ENCODE data around the gene NT5DC3.
"Not testable (repeated sequence)": the region's sequence is repeated elsewhere in the genome, so short reads cannot be mapped to it uniquely, and the experiment has no call there.

Gene NT5DC3

DNA sequence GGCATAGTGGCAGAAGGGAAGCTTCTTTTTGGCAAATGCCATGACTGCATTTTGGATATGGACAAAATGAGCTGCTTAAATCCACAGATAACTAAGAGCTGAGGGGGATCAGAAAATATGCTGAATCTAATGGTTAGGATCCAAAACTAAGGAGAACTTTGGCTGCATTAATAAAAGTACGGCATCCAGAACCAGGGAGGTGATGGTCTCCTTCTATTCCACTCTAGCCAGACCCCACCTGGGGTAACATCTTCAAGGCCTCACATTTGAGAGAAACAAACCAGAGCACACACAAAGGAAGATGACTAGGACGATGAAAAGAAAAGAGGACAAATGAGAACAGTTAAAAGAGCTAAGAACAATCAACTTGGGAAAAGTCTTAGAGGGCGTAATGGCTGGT, 27.6 kb downstream of the NT5DC3 start:
- ATAC-seq, result no peak
- peak; percentile 94 for TF ChIP-seq ZNF70 (CRISPR knock-in tag; IDR thresholded peaks at IDR 0.05)
- TF ChIP-seq ESRRG (CRISPR knock-in tag; IDR thresholded peaks at IDR 0.05), result no peak
- TF ChIP-seq BACH2 (CRISPR knock-in tag; IDR thresholded peaks at IDR 0.05; ENCODE audit: borderline replicate concordance), result no peak
- TF ChIP-seq ZC3H10 (CRISPR knock-in tag; IDR thresholded peaks at IDR 0.05), result no peak
- no peak for TF ChIP-seq ZFP3 (CRISPR knock-in tag; IDR thresholded peaks at IDR 0.05)

DNA sequence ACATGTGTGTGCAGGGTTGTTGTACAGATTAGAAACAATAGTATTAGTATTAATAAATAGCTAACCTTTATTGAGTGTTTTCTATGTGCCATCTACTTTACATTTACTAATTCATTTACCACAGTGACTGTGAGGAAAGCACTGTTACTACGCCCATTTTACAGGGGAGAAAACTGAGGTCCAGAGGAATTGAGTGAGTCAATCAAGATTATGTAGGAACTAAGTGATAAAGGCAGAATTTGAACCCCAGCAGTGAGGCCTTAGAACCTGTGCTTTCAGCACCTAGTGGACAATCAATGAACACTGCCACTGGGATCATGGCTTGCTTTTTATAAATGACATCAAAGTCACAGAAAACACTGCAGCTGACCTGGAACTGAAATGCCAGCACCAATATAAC, 28.2 kb downstream of the NT5DC3 start:
- TF ChIP-seq ZNF8 (CRISPR knock-in tag; IDR thresholded peaks at IDR 0.05) (no peak), ZC3H10 (CRISPR knock-in tag; IDR thresholded peaks at IDR 0.05) (no peak), ZNF565 (CRISPR knock-in tag; conservative IDR thresholded peaks at IDR 0.05; ENCODE audit: low read depth) (no peak), TOX (CRISPR knock-in tag; IDR thresholded peaks at IDR 0.05; ENCODE audit: borderline replicate concordance) (no peak)
- ATAC-seq, result no peak

DNA sequence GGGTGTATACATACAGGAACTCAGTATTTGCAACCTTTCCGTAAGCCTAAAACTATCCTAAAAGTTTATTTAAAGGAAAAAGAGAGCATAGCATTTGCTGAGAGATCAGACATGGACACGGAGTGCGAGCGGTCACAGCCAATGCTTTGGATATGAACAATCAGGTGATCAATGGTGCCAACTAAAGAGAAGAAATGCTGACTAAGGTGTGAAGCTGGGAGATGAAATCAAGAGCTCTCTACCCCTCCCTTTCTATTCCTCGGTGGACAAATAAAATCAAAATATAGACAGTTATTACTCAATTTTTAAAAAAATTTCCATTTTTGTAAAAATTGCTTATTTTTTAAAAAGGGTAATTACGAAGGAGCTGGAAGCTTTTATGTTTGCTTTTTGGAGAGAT, 29.2 kb downstream of the NT5DC3 start:
- ATAC-seq, result no peak
- TF ChIP-seq BACH2 (CRISPR knock-in tag; IDR thresholded peaks at IDR 0.05; ENCODE audit: borderline replicate concordance), result no peak
- no peak for TF ChIP-seq ZFP3 (CRISPR knock-in tag; IDR thresholded peaks at IDR 0.05)
- TF ChIP-seq, protein P1, sequence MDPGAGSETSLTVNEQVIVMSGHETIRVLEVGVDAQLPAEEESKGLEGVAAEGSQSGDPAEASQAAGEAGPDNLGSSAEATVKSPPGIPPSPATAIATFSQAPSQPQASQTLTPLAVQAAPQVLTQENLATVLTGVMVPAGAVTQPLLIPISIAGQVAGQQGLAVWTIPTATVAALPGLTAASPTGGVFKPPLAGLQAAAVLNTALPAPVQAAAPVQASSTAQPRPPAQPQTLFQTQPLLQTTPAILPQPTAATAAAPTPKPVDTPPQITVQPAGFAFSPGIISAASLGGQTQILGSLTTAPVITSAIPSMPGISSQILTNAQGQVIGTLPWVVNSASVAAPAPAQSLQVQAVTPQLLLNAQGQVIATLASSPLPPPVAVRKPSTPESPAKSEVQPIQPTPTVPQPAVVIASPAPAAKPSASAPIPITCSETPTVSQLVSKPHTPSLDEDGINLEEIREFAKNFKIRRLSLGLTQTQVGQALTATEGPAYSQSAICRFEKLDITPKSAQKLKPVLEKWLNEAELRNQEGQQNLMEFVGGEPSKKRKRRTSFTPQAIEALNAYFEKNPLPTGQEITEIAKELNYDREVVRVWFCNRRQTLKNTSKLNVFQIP (CRISPR knock-in tag; IDR thresholded peaks at IDR 0.05; ENCODE audit: borderline replicate concordance, low read depth), result no peak

DNA sequence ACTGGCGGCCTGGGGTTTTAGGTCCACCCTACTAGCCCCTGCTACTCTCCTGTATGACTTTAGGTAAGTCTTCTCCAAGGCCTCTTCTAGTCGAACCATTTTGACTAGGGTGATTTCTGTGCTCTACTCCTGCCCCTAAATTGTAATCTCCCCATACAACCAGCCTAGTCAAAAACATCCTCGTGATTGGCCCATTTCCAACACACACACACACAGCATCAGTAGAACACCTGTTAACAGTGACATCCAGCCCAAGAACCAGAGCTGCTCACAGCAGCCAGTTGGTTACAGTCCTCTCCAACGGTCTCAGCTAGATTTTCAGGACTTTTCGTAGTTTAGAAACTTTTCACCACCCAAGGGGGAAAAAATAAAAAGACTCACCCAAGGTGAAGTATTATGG, 30.9 kb downstream of the NT5DC3 start:
- TF ChIP-seq ARNTL (CRISPR knock-in tag; IDR thresholded peaks at IDR 0.05; ENCODE audit: borderline replicate concordance, low read depth), result no peak
- TF ChIP-seq SNAI2 (CRISPR knock-in tag; IDR thresholded peaks at IDR 0.05), result no peak
- TF ChIP-seq ESRRG (CRISPR knock-in tag; IDR thresholded peaks at IDR 0.05), result no peak
- no peak for TF ChIP-seq OSR1 (CRISPR knock-in tag; IDR thresholded peaks at IDR 0.05)
- TF ChIP-seq, protein P2, sequence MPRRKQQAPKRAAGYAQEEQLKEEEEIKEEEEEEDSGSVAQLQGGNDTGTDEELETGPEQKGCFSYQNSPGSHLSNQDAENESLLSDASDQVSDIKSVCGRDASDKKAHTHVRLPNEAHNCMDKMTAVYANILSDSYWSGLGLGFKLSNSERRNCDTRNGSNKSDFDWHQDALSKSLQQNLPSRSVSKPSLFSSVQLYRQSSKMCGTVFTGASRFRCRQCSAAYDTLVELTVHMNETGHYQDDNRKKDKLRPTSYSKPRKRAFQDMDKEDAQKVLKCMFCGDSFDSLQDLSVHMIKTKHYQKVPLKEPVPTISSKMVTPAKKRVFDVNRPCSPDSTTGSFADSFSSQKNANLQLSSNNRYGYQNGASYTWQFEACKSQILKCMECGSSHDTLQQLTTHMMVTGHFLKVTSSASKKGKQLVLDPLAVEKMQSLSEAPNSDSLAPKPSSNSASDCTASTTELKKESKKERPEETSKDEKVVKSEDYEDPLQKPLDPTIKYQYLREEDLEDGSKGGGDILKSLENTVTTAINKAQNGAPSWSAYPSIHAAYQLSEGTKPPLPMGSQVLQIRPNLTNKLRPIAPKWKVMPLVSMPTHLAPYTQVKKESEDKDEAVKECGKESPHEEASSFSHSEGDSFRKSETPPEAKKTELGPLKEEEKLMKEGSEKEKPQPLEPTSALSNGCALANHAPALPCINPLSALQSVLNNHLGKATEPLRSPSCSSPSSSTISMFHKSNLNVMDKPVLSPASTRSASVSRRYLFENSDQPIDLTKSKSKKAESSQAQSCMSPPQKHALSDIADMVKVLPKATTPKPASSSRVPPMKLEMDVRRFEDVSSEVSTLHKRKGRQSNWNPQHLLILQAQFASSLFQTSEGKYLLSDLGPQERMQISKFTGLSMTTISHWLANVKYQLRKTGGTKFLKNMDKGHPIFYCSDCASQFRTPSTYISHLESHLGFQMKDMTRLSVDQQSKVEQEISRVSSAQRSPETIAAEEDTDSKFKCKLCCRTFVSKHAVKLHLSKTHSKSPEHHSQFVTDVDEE (CRISPR knock-in tag; IDR thresholded peaks at IDR 0.05), result no peak
- TF ChIP-seq CSDC2 (CRISPR knock-in tag; IDR thresholded peaks at IDR 0.05), result no peak
- TF ChIP-seq, protein P1 (CRISPR knock-in tag; IDR thresholded peaks at IDR 0.05; ENCODE audit: borderline replicate concordance, low read depth), result no peak
- no peak for TF ChIP-seq ZFP3 (CRISPR knock-in tag; IDR thresholded peaks at IDR 0.05)
- TF ChIP-seq TOX (CRISPR knock-in tag; IDR thresholded peaks at IDR 0.05; ENCODE audit: borderline replicate concordance), result no peak
- no peak for ATAC-seq

DNA sequence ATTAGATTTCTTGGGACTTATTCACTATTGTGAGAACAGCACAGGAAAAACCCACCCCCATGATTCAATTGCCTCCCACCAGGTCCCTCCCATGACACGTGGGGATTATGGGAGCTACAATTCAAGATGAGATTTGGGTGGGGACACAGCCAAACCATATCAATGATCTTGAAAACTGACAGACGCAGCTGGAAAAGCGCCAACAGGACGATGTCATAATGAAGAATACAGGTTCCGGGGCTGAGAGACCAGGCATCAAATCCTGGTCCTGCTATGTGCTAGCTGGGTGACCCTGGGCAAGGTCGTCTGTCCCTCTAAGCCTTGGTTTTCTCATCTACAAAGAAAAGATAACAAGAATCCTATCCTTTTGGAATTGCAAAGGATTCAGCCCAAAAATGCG, 31.4 kb downstream of the NT5DC3 start:
- not testable (repeated sequence) for ATAC-seq

DNA sequence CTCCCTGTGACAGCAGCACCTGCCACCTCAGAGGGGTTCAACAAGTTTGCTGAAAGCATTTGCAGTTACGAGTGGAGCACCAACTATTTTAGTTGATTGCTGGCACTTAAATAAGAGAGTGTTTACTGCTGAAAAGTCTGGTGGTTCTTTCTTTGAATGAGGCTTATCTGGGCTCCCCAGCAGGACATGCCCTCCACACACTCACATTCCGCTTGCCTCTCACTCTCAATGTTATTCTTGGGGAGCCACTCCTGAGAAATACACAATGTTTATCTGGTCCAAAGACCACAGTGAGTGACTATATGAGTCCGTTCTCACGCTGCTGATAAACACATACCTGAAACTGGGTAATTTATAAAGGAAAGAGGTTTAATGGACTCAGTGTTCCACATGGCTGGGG, 31.9 kb downstream of the NT5DC3 start:
- no peak for ATAC-seq
- no peak for TF ChIP-seq ESRRG (CRISPR knock-in tag; IDR thresholded peaks at IDR 0.05)
- no peak for TF ChIP-seq RARB (CRISPR knock-in tag; IDR thresholded peaks at IDR 0.05)
- TF ChIP-seq SNAI2 (CRISPR knock-in tag; IDR thresholded peaks at IDR 0.05), result no peak
- no peak for TF ChIP-seq ZC3H10 (CRISPR knock-in tag; IDR thresholded peaks at IDR 0.05)
- TF ChIP-seq, protein P3, sequence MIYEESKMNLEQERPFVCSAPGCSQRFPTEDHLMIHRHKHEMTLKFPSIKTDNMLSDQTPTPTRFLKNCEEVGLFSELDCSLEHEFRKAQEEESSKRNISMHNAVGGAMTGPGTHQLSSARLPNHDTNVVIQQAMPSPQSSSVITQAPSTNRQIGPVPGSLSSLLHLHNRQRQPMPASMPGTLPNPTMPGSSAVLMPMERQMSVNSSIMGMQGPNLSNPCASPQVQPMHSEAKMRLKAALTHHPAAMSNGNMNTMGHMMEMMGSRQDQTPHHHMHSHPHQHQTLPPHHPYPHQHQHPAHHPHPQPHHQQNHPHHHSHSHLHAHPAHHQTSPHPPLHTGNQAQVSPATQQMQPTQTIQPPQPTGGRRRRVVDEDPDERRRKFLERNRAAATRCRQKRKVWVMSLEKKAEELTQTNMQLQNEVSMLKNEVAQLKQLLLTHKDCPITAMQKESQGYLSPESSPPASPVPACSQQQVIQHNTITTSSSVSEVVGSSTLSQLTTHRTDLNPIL (CRISPR knock-in tag; IDR thresholded peaks at IDR 0.05; ENCODE audit: low read depth), result no peak
- no peak for TF ChIP-seq ZFP3 (CRISPR knock-in tag; IDR thresholded peaks at IDR 0.05)
- TF ChIP-seq ARNTL (CRISPR knock-in tag; IDR thresholded peaks at IDR 0.05; ENCODE audit: borderline replicate concordance, low read depth), result no peak
- TF ChIP-seq, protein P4, sequence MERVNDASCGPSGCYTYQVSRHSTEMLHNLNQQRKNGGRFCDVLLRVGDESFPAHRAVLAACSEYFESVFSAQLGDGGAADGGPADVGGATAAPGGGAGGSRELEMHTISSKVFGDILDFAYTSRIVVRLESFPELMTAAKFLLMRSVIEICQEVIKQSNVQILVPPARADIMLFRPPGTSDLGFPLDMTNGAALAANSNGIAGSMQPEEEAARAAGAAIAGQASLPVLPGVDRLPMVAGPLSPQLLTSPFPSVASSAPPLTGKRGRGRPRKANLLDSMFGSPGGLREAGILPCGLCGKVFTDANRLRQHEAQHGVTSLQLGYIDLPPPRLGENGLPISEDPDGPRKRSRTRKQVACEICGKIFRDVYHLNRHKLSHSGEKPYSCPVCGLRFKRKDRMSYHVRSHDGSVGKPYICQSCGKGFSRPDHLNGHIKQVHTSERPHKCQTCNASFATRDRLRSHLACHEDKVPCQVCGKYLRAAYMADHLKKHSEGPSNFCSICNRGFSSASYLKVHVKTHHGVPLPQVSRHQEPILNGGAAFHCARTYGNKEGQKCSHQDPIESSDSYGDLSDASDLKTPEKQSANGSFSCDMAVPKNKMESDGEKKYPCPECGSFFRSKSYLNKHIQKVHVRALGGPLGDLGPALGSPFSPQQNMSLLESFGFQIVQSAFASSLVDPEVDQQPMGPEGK (CRISPR knock-in tag; IDR thresholded peaks at IDR 0.05; ENCODE audit: borderline replicate concordance), result no peak
- no peak for TF ChIP-seq GLIS3 (CRISPR knock-in tag; IDR thresholded peaks at IDR 0.05)
- no peak for TF ChIP-seq PPARA (CRISPR knock-in tag; IDR thresholded peaks at IDR 0.05; ENCODE audit: borderline replicate concordance)
- TF ChIP-seq, protein P2 (CRISPR knock-in tag; IDR thresholded peaks at IDR 0.05), result no peak
- no peak for TF ChIP-seq TCF4 (CRISPR knock-in tag; IDR thresholded peaks at IDR 0.05; ENCODE audit: borderline replicate concordance)

All from SK-N-SH treated with all-trans-retinoic acid at 6 μM for 48 hours (cell line).